Esophagus muscularis mucosa (tissue), 4 donors: ENCODE data around the gene EIF3I. TPM values are rescaled to one million over a fixed set of nuclear protein-coding genes. Genes with fewer than 3 reads are reported as not detected.

Experiments
- DNase-seq: peaks from one replicate; pipeline ENCODE4 v3.0.0-alpha.2; 2017; ENCODE audit errors: extremely low spot score
- H3K27ac ChIP-seq, 4 donors: fragments of 200-600 bp; sonication (generic); replicated peaks in 1 of 4; 1 replicate in 3 of 4; 2 replicates in 1 of 4; pipeline ENCODE4 v1.5.1; 2016 to 2019; ENCODE audit warnings: mild to moderate bottlenecking in 1 of 4
- H3K27me3 ChIP-seq, 4 donors: fragments of 200-600 bp; sonication (generic); one replicate each; pipeline versions ENCODE4 v1.5.1 to v1.6.0; 2016 to 2019
- H3K36me3 ChIP-seq, 4 donors: fragments of 200-600 bp; sonication (generic); one replicate each; pipeline ENCODE4 v1.5.1; 2016 to 2019
- H3K4me1 ChIP-seq, 4 donors: fragments of 200-600 bp; sonication (generic); one replicate each; pipeline ENCODE4 v1.5.1; 2016 to 2019
- H3K4me3 ChIP-seq, 4 donors: fragments of 200-600 bp; sonication (generic); 1 replicate in 2 of 4; 2 replicates in 2 of 4; pipeline ENCODE4 v1.5.1; 2016 to 2019; ENCODE audit warnings: mild to moderate bottlenecking in 4 of 4, moderate library complexity in 1 of 4
- H3K9me3 ChIP-seq, 4 donors: fragments of 200-600 bp; sonication (generic); 1 replicate in 3 of 4; 2 replicates in 1 of 4; pipeline ENCODE4 v1.5.1; 2016 to 2019
- EP300 ChIP-seq: sonication (generic); formaldehyde crosslinking; IDR thresholded peaks from one replicate; pipeline ENCODE4 v1.6.1; 2017; ENCODE audit warnings: antibody characterized with exemption
- POLR2A ChIP-seq: fragments of 450-650 bp; IDR thresholded peaks from one replicate; pipeline ENCODE4 v1.6.1; 2017; ENCODE audit warnings: antibody characterized with exemption, moderate library complexity, mild to moderate bottlenecking, low read depth
- POLR2AphosphoS5 ChIP-seq, 2 donors: sonication (generic); formaldehyde crosslinking; IDR thresholded peaks; one replicate each; pipeline ENCODE4 v1.6.1; 2017; ENCODE audit warnings: antibody characterized with exemption in 2 of 2
- WGBS: methylation state at CpG from one replicate; pipeline ENCODE4 v1.1.5; 2018; 5-methylcytosine and 5-hydroxymethylcytosine counted together
- intact Hi-C: fragments of 100-400 bp; cut with DNase I; formaldehyde crosslinking; loops from one replicate; pipeline ENCODE4 v1.15.1; 2023
- total RNA-seq, 4 donors: library from RNA; depleted of rRNA; stranded (reverse); fragments of >200 nt; gene quantifications; one replicate each; pipeline versions ENCODE4 v1.1.0 to v1.2.1, GENCODE V29; 2016
- TF ChIP-seq, protein P1 (sequence below), 3 experiments: fragments of 200-600 bp in 2 of 3; fragments of 450-650 bp in 1 of 3; sonication (generic) in 2 of 3; IDR thresholded peaks; one replicate each; pipeline ENCODE4 v1.5.1; 2017 to 2019; ENCODE audit warnings: antibody characterized with exemption in 3 of 3, mild to moderate bottlenecking in 2 of 3, moderate library complexity in 1 of 3

The EIF3I gene
- total RNA-seq, 4 donors from 2014 or later = 141 to 214 (median 167) TPM

- Histone ChIP-seq H3K27me3 (no peaks in the 10 kb centered on the region), H3K4me1 (peaks cover 26 to 42% (median 38%) of the 10 kb centered on the region in 4 donors), H3K27ac (peak within 1 kb of the TSS; percentile 42 to 72 (median 57)), H3K9me3 (no peaks in the 10 kb centered on the region), H3K4me3 (peak within 1 kb of the TSS; percentile 60 to 69 (median 66)), H3K36me3 (no peaks in the 10 kb centered on the region)
- peak; percentile 96 for DNase-seq
- intact Hi-C loops = no loop called here
- TF ChIP-seq POLR2A (no peak), POLR2AphosphoS5 (IDR thresholded peaks at IDR 0.05) (peak; percentile 84 to 91), EP300 (no peak)
- TF ChIP-seq, protein P1, sequence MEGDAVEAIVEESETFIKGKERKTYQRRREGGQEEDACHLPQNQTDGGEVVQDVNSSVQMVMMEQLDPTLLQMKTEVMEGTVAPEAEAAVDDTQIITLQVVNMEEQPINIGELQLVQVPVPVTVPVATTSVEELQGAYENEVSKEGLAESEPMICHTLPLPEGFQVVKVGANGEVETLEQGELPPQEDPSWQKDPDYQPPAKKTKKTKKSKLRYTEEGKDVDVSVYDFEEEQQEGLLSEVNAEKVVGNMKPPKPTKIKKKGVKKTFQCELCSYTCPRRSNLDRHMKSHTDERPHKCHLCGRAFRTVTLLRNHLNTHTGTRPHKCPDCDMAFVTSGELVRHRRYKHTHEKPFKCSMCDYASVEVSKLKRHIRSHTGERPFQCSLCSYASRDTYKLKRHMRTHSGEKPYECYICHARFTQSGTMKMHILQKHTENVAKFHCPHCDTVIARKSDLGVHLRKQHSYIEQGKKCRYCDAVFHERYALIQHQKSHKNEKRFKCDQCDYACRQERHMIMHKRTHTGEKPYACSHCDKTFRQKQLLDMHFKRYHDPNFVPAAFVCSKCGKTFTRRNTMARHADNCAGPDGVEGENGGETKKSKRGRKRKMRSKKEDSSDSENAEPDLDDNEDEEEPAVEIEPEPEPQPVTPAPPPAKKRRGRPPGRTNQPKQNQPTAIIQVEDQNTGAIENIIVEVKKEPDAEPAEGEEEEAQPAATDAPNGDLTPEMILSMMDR (IDR thresholded peaks at IDR 0.05) = no peak
- 3% methylated on average over 26 of the region's 77 CpGs for WGBS
Observed at GRCh38 chr1:32205401-32206370, 16.5 kb upstream of the EIF3I start, which contains the start of gene IQCC. IQCC (plus strand) TSS chr1:32205671; CDS start chr1:32205682, 11 bp downstream.

DNA sequence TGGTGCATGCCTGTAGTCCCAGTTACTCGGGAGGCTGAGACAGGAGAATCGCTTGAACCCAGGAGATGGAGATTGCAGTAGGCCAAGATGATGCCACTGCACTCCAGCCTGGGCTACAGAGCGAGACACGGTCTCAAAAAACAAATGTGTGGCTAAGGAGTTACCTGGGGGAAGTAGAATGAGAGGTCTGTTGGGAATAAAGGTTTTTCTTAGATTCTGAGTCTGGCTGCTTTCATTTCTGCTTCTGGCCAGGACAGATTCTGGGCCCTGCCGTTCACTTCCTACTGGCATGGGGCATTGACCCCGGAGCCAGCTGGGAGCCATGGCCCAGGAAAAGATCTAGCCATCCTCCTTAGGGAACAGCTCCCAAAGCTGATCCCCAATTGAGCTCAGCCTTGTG lies 13.7 kb upstream of the EIF3I start:
- H3K4me1 ChIP-seq = peaks cover 13 to 27% (median 23%) of the 10 kb centered on the region in 4 donors
- H3K36me3 ChIP-seq = peaks cover 0 to 9% (median 0%) of the 10 kb centered on the region in 4 donors
- no peaks in the 10 kb centered on the region for H3K27me3 ChIP-seq
- DNase-seq = no peak
- 89% methylated on average over 5 of the region's 6 CpGs for WGBS
- H3K4me3 ChIP-seq = no peak overlapping the region
- no peak for TF ChIP-seq POLR2AphosphoS5 (IDR thresholded peaks at IDR 0.05)
- no peak for TF ChIP-seq POLR2A
- TF ChIP-seq, protein P1 (IDR thresholded peaks at IDR 0.05) = no peak
- no peak for TF ChIP-seq EP300
- intact Hi-C loops = no loop called here
- no peaks in the 10 kb centered on the region for H3K9me3 ChIP-seq
- H3K27ac ChIP-seq = no peak overlapping the region

DNA sequence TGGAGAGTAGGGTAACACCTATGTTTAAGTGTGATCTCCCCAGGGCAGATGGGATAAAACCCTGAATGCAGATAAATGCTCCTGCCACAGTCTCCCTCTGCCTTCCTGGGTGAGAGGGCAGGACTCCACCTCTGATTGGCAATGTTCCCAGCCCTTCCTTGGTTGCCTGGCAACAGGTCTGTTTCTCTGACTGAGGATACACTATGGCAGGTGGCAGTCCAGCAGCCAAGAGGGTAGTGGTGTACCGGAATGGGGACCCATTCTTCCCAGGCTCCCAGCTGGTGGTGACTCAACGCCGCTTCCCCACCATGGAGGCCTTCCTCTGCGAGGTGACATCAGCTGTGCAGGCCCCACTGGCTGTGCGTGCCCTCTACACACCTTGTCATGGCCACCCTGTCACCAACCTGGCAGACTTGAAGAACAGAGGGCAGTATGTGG lies 13.3 kb upstream of the EIF3I start, which contains the start of gene DCDC2B:
Gene DCDC2B, plus strand, starts transcription at position 199 of the 438 bp plus-strand sequence. Its CDS starts 5 bp downstream, at position 204.
- H3K4me1 ChIP-seq = peaks cover 13 to 27% (median 23%) of the 10 kb centered on the region in 4 donors
- H3K4me3 ChIP-seq = no peak within 1 kb of the TSS
- 69% methylated on average over 3 of the region's 5 CpGs for WGBS
- peaks cover 0 to 9% (median 1%) of the 10 kb centered on the region in 4 donors for H3K36me3 ChIP-seq
- no peaks in the 10 kb centered on the region for H3K27me3 ChIP-seq
- no peaks in the 10 kb centered on the region for H3K9me3 ChIP-seq
- H3K27ac ChIP-seq = no peak within 1 kb of the TSS
- TF ChIP-seq EP300 (no peak), POLR2AphosphoS5 (IDR thresholded peaks at IDR 0.05) (peak in 1 of 2 donors; percentile 22)
- intact Hi-C loops = no loop called here
- no peak for DNase-seq

- Histone ChIP-seq H3K9me3 (no peaks in the 10 kb centered on the region), H3K27me3 (no peaks in the 10 kb centered on the region), H3K27ac (peak overlapping the region in 2 of 4 donors; percentile 39 to 43), H3K36me3 (peaks cover 28 to 72% (median 44%) of the 10 kb centered on the region in 4 donors), H3K4me1 (peaks cover 7 to 26% (median 13%) of the 10 kb centered on the region in 4 donors), H3K4me3 (no peak overlapping the region)
- WGBS = 75% methylated on average over 10 of the region's 10 CpGs
- TF ChIP-seq POLR2AphosphoS5 (IDR thresholded peaks at IDR 0.05) = peak in 1 of 2 donors; percentile 24
- no peak for TF ChIP-seq EP300
- TF ChIP-seq, protein P1 (IDR thresholded peaks at IDR 0.05) = peak; percentile 60 to 76 (median 68)
- intact Hi-C loops = no loop called here
- no peak for DNase-seq
Observed at GRCh38 chr1:32215629-32216480, 6.4 kb upstream of the EIF3I start.
